AG09309 (cell line): ENCODE results near the gene MEGF9.

Experiments
- DNase-seq: peaks from one replicate; pipeline ENCODE4 v3.0.0-alpha.2; 2010; ENCODE audit warnings: low read depth
- H3K4me3 ChIP-seq: 2 replicates; pipeline ENCODE4 v1.5.1; 2011; ENCODE audit warnings: mild to moderate bottlenecking, low read depth, low read length, moderate library complexity; ENCODE audit not compliant: control insufficient read depth
- TF ChIP-seq, protein P1 (sequence below): IDR thresholded peaks from 2 replicates; pipeline ENCODE4 v1.5.1; 2011; ENCODE audit warnings: mild to moderate bottlenecking, low read depth, low read length, inconsistent platforms; ENCODE audit not compliant: insufficient read depth, control insufficient read depth; ENCODE audit errors: missing control alignments

Gene MEGF9

GRCh38 chr9:120741191-120741590 is 26.9 kb upstream of the MEGF9 start:
- no peak overlapping the region for H3K4me3 ChIP-seq
- DNase-seq, result no peak
- TF ChIP-seq, protein P1, sequence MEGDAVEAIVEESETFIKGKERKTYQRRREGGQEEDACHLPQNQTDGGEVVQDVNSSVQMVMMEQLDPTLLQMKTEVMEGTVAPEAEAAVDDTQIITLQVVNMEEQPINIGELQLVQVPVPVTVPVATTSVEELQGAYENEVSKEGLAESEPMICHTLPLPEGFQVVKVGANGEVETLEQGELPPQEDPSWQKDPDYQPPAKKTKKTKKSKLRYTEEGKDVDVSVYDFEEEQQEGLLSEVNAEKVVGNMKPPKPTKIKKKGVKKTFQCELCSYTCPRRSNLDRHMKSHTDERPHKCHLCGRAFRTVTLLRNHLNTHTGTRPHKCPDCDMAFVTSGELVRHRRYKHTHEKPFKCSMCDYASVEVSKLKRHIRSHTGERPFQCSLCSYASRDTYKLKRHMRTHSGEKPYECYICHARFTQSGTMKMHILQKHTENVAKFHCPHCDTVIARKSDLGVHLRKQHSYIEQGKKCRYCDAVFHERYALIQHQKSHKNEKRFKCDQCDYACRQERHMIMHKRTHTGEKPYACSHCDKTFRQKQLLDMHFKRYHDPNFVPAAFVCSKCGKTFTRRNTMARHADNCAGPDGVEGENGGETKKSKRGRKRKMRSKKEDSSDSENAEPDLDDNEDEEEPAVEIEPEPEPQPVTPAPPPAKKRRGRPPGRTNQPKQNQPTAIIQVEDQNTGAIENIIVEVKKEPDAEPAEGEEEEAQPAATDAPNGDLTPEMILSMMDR, result no peak

DNA sequence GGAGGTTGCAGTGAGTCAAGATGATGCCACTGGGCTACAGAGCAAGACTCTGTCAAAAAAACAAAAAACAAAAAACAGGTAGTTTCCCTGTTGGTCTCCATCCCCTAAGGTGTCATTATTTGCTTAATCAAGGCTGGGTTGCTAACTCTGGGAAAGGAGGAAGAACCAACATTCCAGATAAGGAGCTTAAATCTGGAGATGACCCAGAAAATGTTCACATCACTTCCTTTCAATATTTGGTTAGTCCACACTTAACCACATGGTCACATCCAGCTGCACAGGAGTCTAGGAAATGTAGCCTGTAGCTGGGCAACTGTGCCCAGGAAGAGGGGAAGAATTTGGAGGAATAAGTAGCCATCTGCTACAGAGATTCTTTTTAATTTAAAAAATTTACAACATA is 25.9 kb upstream of the MEGF9 start:
- H3K4me3 ChIP-seq, result no peak overlapping the region
- DNase-seq, result no peak
- TF ChIP-seq, protein P1, result no peak

GRCh38 chr9:120737416-120738165 is 23.3 kb upstream of the MEGF9 start:
- DNase-seq, result no peak
- TF ChIP-seq, protein P1, result no peak
- H3K4me3 ChIP-seq, result no peak overlapping the region

DNA sequence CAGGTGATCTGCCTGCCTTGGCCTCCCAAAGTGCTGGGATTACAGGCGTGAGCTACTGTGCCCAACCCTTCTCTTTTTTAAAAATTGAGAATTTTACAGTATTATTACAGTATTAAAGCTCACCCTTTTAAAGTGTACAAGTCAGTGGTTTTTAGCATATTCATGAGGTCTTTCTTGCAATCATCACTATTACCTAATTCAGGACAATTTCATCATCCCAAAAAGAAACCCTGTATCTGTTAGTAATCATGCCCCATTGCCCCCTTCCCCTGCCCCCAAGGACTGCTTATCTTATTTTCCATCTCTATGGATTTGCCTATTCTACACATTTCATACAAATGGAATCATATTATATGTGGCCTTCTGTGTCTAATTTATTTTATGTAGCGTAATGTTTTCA is 22.6 kb upstream of the MEGF9 start:
- no peak for DNase-seq
- TF ChIP-seq, protein P1, result no peak
- H3K4me3 ChIP-seq, result no peak overlapping the region

GRCh38 chr9:120735415-120736126 is 21.3 kb upstream of the MEGF9 start:
- TF ChIP-seq, protein P1, result no peak
- DNase-seq, result no peak
- no peak overlapping the region for H3K4me3 ChIP-seq

GRCh38 chr9:120734607-120735410 is 20.5 kb upstream of the MEGF9 start:
- TF ChIP-seq, protein P1, result no peak
- no peak overlapping the region for H3K4me3 ChIP-seq
- no peak for DNase-seq
